Measurements from ENCODE around the gene KCNJ6. TPM values are rescaled to one million over a fixed set of nuclear protein-coding genes. Genes with fewer than 3 reads are reported as not detected.

Gene KCNJ6
- polyA plus RNA-seq, 6 donors from 2014 or later = not detected

DNA sequence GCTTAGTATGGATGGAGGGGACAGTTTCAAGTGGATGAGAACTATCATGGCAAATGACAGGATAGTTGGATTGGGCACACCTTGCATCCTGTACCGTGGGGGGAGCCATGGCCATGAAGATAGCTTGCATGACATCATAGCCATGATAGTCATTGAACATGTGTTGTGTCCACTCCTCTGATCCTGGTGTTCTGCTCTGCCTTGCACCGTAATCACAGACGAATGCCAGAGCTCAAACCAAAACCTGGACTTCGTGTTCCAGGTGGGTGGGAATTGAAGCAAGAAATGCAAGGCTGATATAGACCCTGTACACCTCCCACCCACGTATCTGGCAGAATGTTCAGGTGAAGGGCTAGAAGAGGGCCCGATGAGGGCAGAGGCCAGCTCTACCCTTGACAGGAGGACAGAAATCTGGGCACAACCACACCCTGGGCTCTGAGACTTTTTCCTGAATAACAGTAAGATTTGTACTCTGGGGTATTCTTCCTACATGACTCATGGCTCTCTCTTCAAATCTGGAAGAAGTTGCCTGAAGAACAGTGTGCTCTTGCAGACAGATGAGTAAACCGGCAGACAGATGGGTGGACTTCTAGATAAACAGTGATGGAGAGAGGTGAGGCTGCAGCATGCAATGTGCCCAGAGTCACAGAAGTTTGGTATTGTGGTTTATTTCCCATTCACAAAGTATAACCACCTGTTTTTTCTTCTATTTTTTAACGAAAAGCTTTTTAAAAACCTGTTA, 45.0 kb downstream of the KCNJ6 start:
- ATAC-seq (ENCODE audit: low read depth in 2 of 2) = no peak
- H3K27me3 Mint-ChIP-seq = peaks cover 0 to 10% (median 0%) of the 10 kb centered on the region in 3 donors
- H3K4me1 Mint-ChIP-seq = peaks cover 0 to 1% (median 0%) of the 10 kb centered on the region in 3 donors

GRCh38 chr21:37870221-37870620, 46.0 kb downstream of the KCNJ6 start:
- peaks cover 0 to 10% (median 0%) of the 10 kb centered on the region in 3 donors for H3K27me3 Mint-ChIP-seq
- H3K4me1 Mint-ChIP-seq = peaks cover 0 to 9% (median 1%) of the 10 kb centered on the region in 3 donors
- H3K9me3 Mint-ChIP-seq = no peaks in the 10 kb centered on the region
- H3K27ac Mint-ChIP-seq = no peak overlapping the region
- no peak overlapping the region for H3K4me3 Mint-ChIP-seq
- no peak for ATAC-seq (ENCODE audit: low read depth in 2 of 2)
- H3K36me3 Mint-ChIP-seq = no peaks in the 10 kb centered on the region
- no peak for DNase-seq

More for the DNA sequence above, 45.0 kb downstream of the KCNJ6 start:
- DNase-seq = no peak
- no peak overlapping the region for H3K4me3 Mint-ChIP-seq
- no peaks in the 10 kb centered on the region for H3K9me3 Mint-ChIP-seq
- no peaks in the 10 kb centered on the region for H3K36me3 Mint-ChIP-seq
- no peak overlapping the region for H3K27ac Mint-ChIP-seq

DNA sequence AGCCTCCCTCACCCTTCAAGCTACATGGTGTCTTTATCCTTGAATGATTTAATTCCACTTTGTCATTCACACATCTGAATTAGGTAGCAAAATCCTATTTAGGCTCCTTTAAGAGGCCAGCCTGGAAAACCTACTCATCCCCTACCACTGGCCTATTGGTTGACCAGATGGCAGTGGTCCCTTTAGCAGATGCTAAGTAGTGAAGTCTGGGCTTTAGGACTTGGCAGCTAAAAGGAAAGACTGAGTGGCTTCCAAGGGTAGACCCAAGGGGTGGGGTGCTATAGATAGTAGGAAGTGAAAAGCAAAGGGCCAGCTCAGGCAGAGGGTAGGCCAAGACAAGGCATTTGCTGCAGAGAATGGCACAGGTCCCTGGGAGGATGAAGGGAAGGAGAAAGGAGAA, 46.6 kb downstream of the KCNJ6 start:
- Mint-ChIP-seq H3K4me1 (peaks cover 0 to 9% (median 1%) of the 10 kb centered on the region in 3 donors), H3K9me3 (no peaks in the 10 kb centered on the region), H3K27ac (no peak overlapping the region), H3K4me3 (no peak overlapping the region), H3K27me3 (peaks cover 0 to 10% (median 0%) of the 10 kb centered on the region in 3 donors), H3K36me3 (no peaks in the 10 kb centered on the region)
- DNase-seq (no peak), ATAC-seq (ENCODE audit: low read depth in 2 of 2) (no peak)

- no peak for DNase-seq
- H3K27me3 Mint-ChIP-seq = peaks cover 0 to 10% (median 0%) of the 10 kb centered on the region in 3 donors
- H3K36me3 Mint-ChIP-seq = no peaks in the 10 kb centered on the region
- no peak overlapping the region for H3K4me3 Mint-ChIP-seq
- ATAC-seq (ENCODE audit: low read depth in 2 of 2) = no peak
- peak overlapping the region in 1 of 6 donors; percentile 7 for H3K27ac Mint-ChIP-seq
- no peaks in the 10 kb centered on the region for H3K9me3 Mint-ChIP-seq
- H3K4me1 Mint-ChIP-seq = peaks cover 0 to 9% (median 1%) of the 10 kb centered on the region in 3 donors
Observed at GRCh38 chr21:37868446-37869295, 47.6 kb downstream of the KCNJ6 start.

DNA sequence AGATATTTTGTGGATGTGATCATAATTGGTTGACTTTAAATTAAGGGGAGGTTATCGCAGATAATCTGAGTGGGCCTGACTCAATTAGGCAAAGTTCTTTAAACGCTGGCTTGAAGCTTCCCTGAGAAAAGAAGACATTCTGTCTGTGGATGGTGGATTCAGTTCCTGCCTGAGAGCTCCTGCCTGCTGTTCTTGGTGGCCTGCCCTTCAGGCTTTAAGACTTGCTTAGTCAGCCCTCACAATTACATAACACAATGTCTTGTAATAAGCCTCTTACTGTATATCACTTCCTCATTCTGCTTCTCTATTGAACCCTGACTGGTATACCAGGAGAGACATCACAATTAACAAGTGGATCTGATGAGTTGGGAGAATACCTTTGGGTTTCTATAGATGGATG, 50.2 kb downstream of the KCNJ6 start:
- Mint-ChIP-seq H3K4me3 (no peak overlapping the region), H3K36me3 (no peaks in the 10 kb centered on the region), H3K27ac (peak overlapping the region in 1 of 6 donors; percentile 11), H3K9me3 (peaks cover 0 to under 1% (median 0%) of the 10 kb centered on the region in 7 donors), H3K27me3 (peaks cover 0 to 10% (median 0%) of the 10 kb centered on the region in 3 donors), H3K4me1 (peaks cover 6 to 13% (median 7%) of the 10 kb centered on the region in 3 donors)
- peak in 1 of 2 donors; percentile 61 for ATAC-seq (ENCODE audit: low read depth in 2 of 2)
- peak; percentile 1 for DNase-seq

GRCh38 chr21:37865156-37865555, 51.1 kb downstream of the KCNJ6 start:
- ATAC-seq (ENCODE audit: low read depth in 2 of 2) (no peak), DNase-seq (no peak)
- Mint-ChIP-seq H3K4me3 (no peak overlapping the region), H3K27me3 (peaks cover 0 to 10% (median 0%) of the 10 kb centered on the region in 3 donors), H3K9me3 (peaks cover 0 to 6% (median 0%) of the 10 kb centered on the region in 7 donors), H3K4me1 (peaks cover 6 to 13% (median 7%) of the 10 kb centered on the region in 3 donors), H3K27ac (peak overlapping the region in 1 of 6 donors; percentile 27), H3K36me3 (no peaks in the 10 kb centered on the region)

DNA sequence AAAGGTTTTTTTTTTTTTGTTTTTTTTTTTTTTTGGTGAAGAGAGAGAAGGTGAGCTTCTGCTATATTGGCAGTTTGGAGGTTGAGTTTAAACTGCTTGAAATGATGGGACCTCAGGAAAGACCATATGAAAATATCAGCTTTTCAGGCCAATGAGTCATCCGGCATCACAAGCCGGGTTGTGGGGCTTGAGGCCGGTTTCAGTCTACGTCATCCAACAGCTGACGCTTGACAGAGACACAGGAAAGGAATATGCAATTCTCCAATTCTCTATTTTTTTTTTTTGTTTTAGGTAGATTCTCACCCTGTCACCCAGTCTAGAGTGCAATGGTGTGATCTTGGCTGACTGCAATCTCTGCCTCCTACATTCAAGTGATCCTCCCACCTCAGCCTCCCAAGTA, 52.4 kb downstream of the KCNJ6 start:
- no peak overlapping the region for H3K4me3 Mint-ChIP-seq
- H3K36me3 Mint-ChIP-seq = no peaks in the 10 kb centered on the region
- DNase-seq = no peak
- H3K27ac Mint-ChIP-seq = no peak overlapping the region
- ATAC-seq (ENCODE audit: low read depth in 2 of 2) = no peak
- H3K9me3 Mint-ChIP-seq = peaks cover 0 to 6% (median 0%) of the 10 kb centered on the region in 7 donors
- H3K27me3 Mint-ChIP-seq = peaks cover 0 to 10% (median 0%) of the 10 kb centered on the region in 3 donors
- peaks cover 6 to 13% (median 7%) of the 10 kb centered on the region in 3 donors for H3K4me1 Mint-ChIP-seq

DNA sequence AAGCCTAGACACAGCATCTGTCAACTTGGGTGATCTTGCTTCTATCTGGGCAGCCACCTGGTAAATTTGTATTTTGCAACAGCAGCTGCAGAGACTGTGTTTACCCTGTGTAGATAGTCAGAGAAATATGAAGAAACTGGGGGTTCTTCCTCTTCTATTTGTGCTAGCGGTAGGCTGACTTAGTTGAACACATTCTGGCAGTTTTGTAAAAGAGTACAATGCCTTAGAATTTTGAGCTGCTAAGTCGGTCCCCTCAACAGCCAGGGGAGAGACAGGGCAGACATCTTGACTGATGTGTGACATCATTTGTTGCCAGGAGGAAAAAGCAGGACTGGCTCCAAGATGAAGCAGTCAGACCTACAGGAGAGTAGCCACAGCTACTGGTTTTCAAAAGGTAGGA, 53.7 kb downstream of the KCNJ6 start:
- H3K4me1 Mint-ChIP-seq = peaks cover 6 to 13% (median 7%) of the 10 kb centered on the region in 3 donors
- peaks cover 0 to 4% (median 0%) of the 10 kb centered on the region in 3 donors for H3K27me3 Mint-ChIP-seq
- H3K36me3 Mint-ChIP-seq = no peaks in the 10 kb centered on the region
- DNase-seq = peak; percentile 14
- peaks cover 0 to 6% (median 0%) of the 10 kb centered on the region in 7 donors for H3K9me3 Mint-ChIP-seq
- H3K27ac Mint-ChIP-seq = peak overlapping the region in 2 of 6 donors; percentile 59 to 68
- H3K4me3 Mint-ChIP-seq = no peak overlapping the region
- peak in 1 of 2 donors; percentile 43 for ATAC-seq (ENCODE audit: low read depth in 2 of 2)

DNA sequence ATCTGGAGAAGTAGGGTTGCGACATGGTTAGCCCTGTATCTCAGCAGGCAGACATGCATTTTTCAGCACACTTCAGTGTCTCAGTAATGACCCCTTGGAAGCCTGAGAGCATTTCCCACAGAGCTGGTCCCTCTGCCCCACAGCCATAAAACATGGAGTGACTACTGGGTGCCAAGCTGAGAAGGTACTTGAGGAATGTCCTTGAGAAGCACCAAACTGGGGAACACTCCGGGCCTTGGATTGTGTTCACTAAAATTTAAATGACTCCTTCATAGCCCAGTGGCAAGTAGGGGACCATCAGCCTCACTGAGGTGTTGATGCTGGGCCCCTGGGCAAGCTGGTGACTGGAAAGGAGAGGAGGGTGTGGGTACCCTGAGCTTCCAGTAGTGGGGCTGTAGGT, 54.7 kb downstream of the KCNJ6 start:
- ATAC-seq (ENCODE audit: low read depth in 2 of 2) = no peak
- Mint-ChIP-seq H3K27ac (no peak overlapping the region), H3K27me3 (no peaks in the 10 kb centered on the region), H3K9me3 (peaks cover 0 to 6% (median 0%) of the 10 kb centered on the region in 7 donors), H3K4me1 (peaks cover 6 to 13% (median 7%) of the 10 kb centered on the region in 3 donors), H3K36me3 (no peaks in the 10 kb centered on the region), H3K4me3 (no peak overlapping the region)
- no peak for DNase-seq

- H3K36me3 Mint-ChIP-seq = no peaks in the 10 kb centered on the region
- no peaks in the 10 kb centered on the region for H3K27me3 Mint-ChIP-seq
- peaks cover 0 to 9% (median 0%) of the 10 kb centered on the region in 7 donors for H3K9me3 Mint-ChIP-seq
- no peak for DNase-seq
- H3K4me1 Mint-ChIP-seq = peaks cover 4 to 6% (median 5%) of the 10 kb centered on the region in 3 donors
- H3K4me3 Mint-ChIP-seq = no peak overlapping the region
- no peak for ATAC-seq (ENCODE audit: low read depth in 2 of 2)
- no peak overlapping the region for H3K27ac Mint-ChIP-seq
Observed at GRCh38 chr21:37860416-37860815, 55.8 kb downstream of the KCNJ6 start.

GRCh38 chr21:37855647-37856625, 60.3 kb downstream of the KCNJ6 start:
- Mint-ChIP-seq H3K4me3 (no peak overlapping the region), H3K4me1 (no peaks in the 10 kb centered on the region), H3K27me3 (no peaks in the 10 kb centered on the region), H3K36me3 (peaks cover 4 to 20% of the 10 kb centered on the region in 2 donors), H3K27ac (no peak overlapping the region), H3K9me3 (peaks cover 7 to 29% (median 19%) of the 10 kb centered on the region in 7 donors)
- ATAC-seq (ENCODE audit: low read depth in 2 of 2) = no peak
- DNase-seq = no peak

GRCh38 chr21:37855271-37855646, 61.0 kb downstream of the KCNJ6 start:
- peaks cover 4 to 20% of the 10 kb centered on the region in 2 donors for H3K36me3 Mint-ChIP-seq
- ATAC-seq (ENCODE audit: low read depth in 2 of 2) (no peak), DNase-seq (no peak)
- peak overlapping the region in 1 of 6 donors; percentile 10 for H3K27ac Mint-ChIP-seq
- peaks cover 7 to 29% (median 17%) of the 10 kb centered on the region in 7 donors for H3K9me3 Mint-ChIP-seq
- no peak overlapping the region for H3K4me3 Mint-ChIP-seq
- H3K4me1 Mint-ChIP-seq = no peaks in the 10 kb centered on the region
- peaks cover 0 to under 1% (median 0%) of the 10 kb centered on the region in 3 donors for H3K27me3 Mint-ChIP-seq

Measured in naive B cell (primary cell).